Heart left ventricle (tissue), 16 donors: ENCODE results near the gene RGL2. TPM values are rescaled to one million over a fixed set of nuclear protein-coding genes. Genes with fewer than 3 reads are reported as not detected.
"Not testable (repeated sequence)": the region's sequence is repeated elsewhere in the genome, so short reads cannot be mapped to it uniquely, and the experiment has no call there.

Experiments used
- ATAC-seq, 4 donors: fragments of 200-7000 bp; cut with Tn5 transposase; one replicate each; pipeline ENCODE4 v1.9.1; 2020 to 2022; ENCODE audit warnings: moderate library complexity in 4 of 4, mild to moderate bottlenecking in 3 of 4, moderate number of reproducible peaks in 1 of 4
- DNase-seq, 5 donors: peaks; one replicate each; pipeline ENCODE4 v3.0.0-alpha.2; 2020
- H3K27ac ChIP-seq, 12 donors: fragments of 200-600 bp; sonication (generic) in 4 of 12; one replicate each; pipeline versions ENCODE4 v1.5.0 to v1.8.0; 2016 to 2022; ENCODE audit warnings: mild to moderate bottlenecking in 2 of 12
- H3K27me3 ChIP-seq, 9 donors: fragments of 200-600 bp; sonication (generic) in 2 of 9; one replicate each; pipeline versions ENCODE4 v1.5.1 to v1.8.0; 2016 to 2022; ENCODE audit warnings: mild to moderate bottlenecking in 3 of 9
- H3K36me3 ChIP-seq, 9 donors: fragments of 200-600 bp; sonication (generic) in 2 of 9; one replicate each; pipeline versions ENCODE4 v1.5.0 to v1.8.0; 2018 to 2022; ENCODE audit warnings: mild to moderate bottlenecking in 2 of 9
- H3K4me1 ChIP-seq, 12 donors: fragments of 200-600 bp; sonication (generic) in 4 of 12; one replicate each; pipeline versions ENCODE4 v1.5.0 to v1.8.0; 2016 to 2022; ENCODE audit warnings: mild to moderate bottlenecking in 3 of 12
- H3K4me3 ChIP-seq, 12 donors: fragments of 200-600 bp; sonication (generic) in 4 of 12; one replicate each; pipeline versions ENCODE4 v1.5.0 to v1.8.0; 2017 to 2022; ENCODE audit warnings: mild to moderate bottlenecking in 9 of 12, moderate library complexity in 4 of 12
- H3K9me3 ChIP-seq, 12 donors: fragments of 200-600 bp; sonication (generic) in 4 of 12; one replicate each; pipeline versions ENCODE4 v1.5.0 to v1.8.0; 2016 to 2022; ENCODE audit warnings: mild to moderate bottlenecking in 1 of 12
- POLR2A ChIP-seq, 2 donors: fragments of 450-650 bp; IDR thresholded peaks; one replicate each; pipeline ENCODE4 v1.6.1; 2017; ENCODE audit warnings: antibody characterized with exemption in 2 of 2, mild to moderate bottlenecking in 2 of 2, moderate library complexity in 2 of 2
- WGBS, 4 donors: extraction: QIAGEN DNeasy Blood & Tissue Kit in 2 of 4; methylation state at CpG; one replicate each; pipeline versions ENCODE4 v1.1.5 to v1.1.7; 2013 to 2018; 5-methylcytosine and 5-hydroxymethylcytosine counted together
- intact Hi-C, 10 donors: fragments of 100-400 bp; cut with DNase I; formaldehyde crosslinking; loops; one replicate each; pipeline versions ENCODE4 v1.11.1 to v1.14.2; 2022
- polyA plus RNA-seq, 2 donors: library from polyadenylated mRNA; stranded (reverse); fragments of 200-250 nt; gene quantifications; one replicate each; pipeline ENCODE4 v1.2.3, GENCODE V29; 2013
- total RNA-seq, 9 donors: library from RNA; depleted of rRNA in 2 of 9; stranded (reverse); fragments of >200 nt in 2 of 9; fragmentation: NEBNext Ultra II Directional in 3 of 9; extraction: Animal tissue kit (Norgen Biotek cat#: 25700) in 3 of 9; gene quantifications; one replicate each; pipeline versions ENCODE4 v1.1.0 to v1.2.4, GENCODE V29; 2016 to 2023
- TF ChIP-seq, protein P1 (sequence below), 12 donors: fragments of 200-600 bp; sonication (generic) in 4 of 12; IDR thresholded peaks; one replicate each; pipeline versions ENCODE4 v1.5.0 to v1.8.0; 2018 to 2022; ENCODE audit warnings: antibody characterized with exemption in 12 of 12, mild to moderate bottlenecking in 5 of 12
- donor health status: ischemic (EF 13 %, LVEDD 7.1; RV severe dilation, severe dysfunction).
- donor health status: healthy with polysubstance abuse.
- donor health status: DM: no; HTN: yes; CAD: no.
- donor health status: DM: no; HTN: no; CAD: no.
- donor health status: ischemic (EF 25% LVEDD 6.9; RV normal size, moderate dysfunction).
- donor health status: ischemic (EF 25% LVEDD 5.7; RV mildly dilated, moderate dysfunction).
- donor health status: healthy.
- donor health status: DM: yes; HTN: yes; CAD: no.
- donor health status: ischemic (EF 35%, LVEDD 5.7; RV mildly dilated, moderate dysfunction).
- donor health status: nonischemic (EF 11% LVEDD 7.7; RV severe dilation, severe dysfunction).
- donor health status: DM: yes; HTN: yes; CAD: no.
- donor health status: PGD.
- donor health status: ischemic (EF 29% LVEDD 5.4; RV normal size, mild dysfunction).
- donor health status: nonischemic (EF 23%, LVEDD 6.1; RV moderate dilation, normal function).

The RGL2 gene
- total and polyA plus RNA-seq, 11 donors: 34.9 to 67.8 (median 48.4) TPM

DNA sequence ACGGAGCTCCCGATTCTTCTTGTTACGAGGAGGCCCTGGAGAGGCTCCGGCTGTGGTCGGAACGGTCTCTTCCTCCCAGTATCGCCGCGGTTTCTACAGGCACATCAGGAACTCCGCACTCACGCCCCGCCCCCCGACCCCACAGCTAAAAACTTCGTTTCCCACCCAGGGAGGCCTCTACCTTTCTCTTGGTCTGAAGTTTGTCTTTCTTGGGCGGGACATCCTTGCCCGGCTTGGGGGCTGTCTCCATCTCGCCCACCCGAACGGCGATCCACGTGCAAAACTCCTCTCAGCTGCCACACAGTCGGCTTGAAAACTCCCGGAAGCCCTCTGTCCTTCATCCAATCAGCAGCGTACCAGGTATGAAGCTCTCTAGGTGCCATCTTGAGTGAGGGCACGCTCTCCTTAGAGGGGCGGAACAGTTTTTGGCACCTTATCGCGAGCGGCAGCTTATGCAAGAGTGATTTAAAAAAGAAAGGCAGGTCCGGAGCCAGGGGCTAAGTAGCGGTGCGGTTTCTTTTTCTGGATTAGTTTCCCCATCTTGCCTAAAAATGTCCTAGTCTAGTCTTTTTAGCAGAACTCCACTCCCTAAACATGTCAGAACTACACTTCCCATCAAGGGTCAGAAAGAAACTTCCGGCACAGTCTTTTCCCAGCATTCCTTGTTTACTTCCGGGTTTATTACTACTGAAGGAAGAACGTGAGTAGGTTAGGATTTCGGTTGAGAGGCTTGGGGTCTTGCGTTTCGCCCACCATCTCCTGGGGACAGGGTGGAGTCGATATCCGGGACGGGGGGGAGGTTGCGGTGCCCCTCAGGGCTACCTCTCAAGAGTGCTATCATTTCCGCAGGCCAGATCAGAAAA lies 9.6 kb downstream of the RGL2 start, which contains the start of the genes PFDN6 and WDR46:
Gene PFDN6, plus strand, starts transcription at position 681 of the 863 bp plus-strand sequence. CDS start 256 bp downstream, outside the sequence.
Gene WDR46, minus strand, starts transcription at position 319 of the 863 bp plus-strand sequence. Its CDS starts 69 bp downstream, at position 250.
- Histone ChIP-seq H3K27ac (peak within 1 kb of the TSS; percentile 49 to 89 (median 81)), H3K36me3 (peaks cover 0 to 77% (median 64%) of the 10 kb centered on the region in 9 donors), H3K27me3 (no peaks in the 10 kb centered on the region), H3K9me3 (no peaks in the 10 kb centered on the region), H3K4me3 (peak within 1 kb of the TSS; percentile 60 to 90 (median 73)), H3K4me1 (peaks cover 0 to 25% (median 18%) of the 10 kb centered on the region in 12 donors)
- intact Hi-C loops: loop anchor here in 3 of 10 donors (1.0 to 2.0 kb wide), 2 partner anchors 10 to 16 kb away; partner anchors contain the start of gene RPS18 (in 1 of the 3)
- peak in 1 of 2 donors; percentile 32 for TF ChIP-seq POLR2A (IDR thresholded peaks at IDR 0.05)
- TF ChIP-seq, protein P1, sequence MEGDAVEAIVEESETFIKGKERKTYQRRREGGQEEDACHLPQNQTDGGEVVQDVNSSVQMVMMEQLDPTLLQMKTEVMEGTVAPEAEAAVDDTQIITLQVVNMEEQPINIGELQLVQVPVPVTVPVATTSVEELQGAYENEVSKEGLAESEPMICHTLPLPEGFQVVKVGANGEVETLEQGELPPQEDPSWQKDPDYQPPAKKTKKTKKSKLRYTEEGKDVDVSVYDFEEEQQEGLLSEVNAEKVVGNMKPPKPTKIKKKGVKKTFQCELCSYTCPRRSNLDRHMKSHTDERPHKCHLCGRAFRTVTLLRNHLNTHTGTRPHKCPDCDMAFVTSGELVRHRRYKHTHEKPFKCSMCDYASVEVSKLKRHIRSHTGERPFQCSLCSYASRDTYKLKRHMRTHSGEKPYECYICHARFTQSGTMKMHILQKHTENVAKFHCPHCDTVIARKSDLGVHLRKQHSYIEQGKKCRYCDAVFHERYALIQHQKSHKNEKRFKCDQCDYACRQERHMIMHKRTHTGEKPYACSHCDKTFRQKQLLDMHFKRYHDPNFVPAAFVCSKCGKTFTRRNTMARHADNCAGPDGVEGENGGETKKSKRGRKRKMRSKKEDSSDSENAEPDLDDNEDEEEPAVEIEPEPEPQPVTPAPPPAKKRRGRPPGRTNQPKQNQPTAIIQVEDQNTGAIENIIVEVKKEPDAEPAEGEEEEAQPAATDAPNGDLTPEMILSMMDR (IDR thresholded peaks at IDR 0.05): no peak
- whole genome bisulfite sequencing, 4 donors: 0 to 1% (median 0%) methylated on average over 42 to 43 of the region's 43 CpGs
- peak; percentile 74 to 87 (median 86) for DNase-seq
- peak; percentile 92 to 98 (median 95) for ATAC-seq

DNA sequence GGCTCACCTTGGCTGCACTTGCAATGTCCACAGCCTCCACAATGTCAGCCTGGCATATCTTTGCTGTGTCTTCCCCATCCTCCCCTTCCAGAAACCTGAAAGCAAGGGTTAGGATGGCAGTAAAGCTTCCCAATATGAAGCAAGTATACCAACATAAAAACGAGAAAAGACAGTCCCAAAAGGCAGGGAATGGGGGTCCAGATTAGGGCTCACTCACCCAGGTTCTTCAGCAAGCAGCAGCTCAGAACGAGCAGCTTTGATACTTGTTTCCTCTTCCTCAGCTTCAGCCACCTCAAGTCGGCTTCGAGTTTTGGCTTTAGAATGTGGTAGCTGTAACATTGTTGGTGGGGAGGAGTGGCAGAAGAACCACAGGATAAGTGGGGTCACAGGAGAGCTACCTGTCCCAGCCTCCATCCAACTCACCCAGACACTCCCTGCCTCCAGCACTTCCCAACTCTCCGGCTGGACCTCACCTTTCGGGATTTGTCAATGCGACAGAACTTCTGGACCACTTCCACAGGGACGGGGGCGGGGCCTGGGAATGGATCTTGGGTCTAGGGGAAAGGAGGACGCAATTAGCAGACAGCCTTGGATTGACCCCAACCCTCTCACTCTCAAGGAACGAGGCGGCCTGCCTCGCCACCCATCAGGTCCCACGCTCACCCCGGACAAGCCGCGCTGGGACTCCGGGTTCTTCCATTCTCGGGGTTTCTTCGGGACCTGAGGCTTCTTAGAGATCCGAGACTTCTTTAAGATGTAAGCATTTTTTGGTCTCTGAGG lies 10.4 kb downstream of the RGL2 start:
- 13 to 19% (median 13%) methylated on average over 17 to 21 of the region's 21 CpGs for WGBS, 4 donors
- no peak for ATAC-seq
- H3K4me1 ChIP-seq: peaks cover 0 to 25% (median 18%) of the 10 kb centered on the region in 12 donors
- H3K27ac ChIP-seq: peak overlapping the region in 11 of 12 donors; percentile 48 to 89 (median 81)
- peak overlapping the region; percentile 60 to 90 (median 73) for H3K4me3 ChIP-seq
- intact Hi-C loops: loop anchor here in 1 of 10 donors (2.0 kb wide), 1 partner anchor 16 kb away; the partner anchor contains the start of gene RPS18
- peaks cover 0 to 77% (median 64%) of the 10 kb centered on the region in 9 donors for H3K36me3 ChIP-seq
- DNase-seq: no peak
- no peaks in the 10 kb centered on the region for H3K9me3 ChIP-seq
- no peaks in the 10 kb centered on the region for H3K27me3 ChIP-seq
- no peak for TF ChIP-seq POLR2A (IDR thresholded peaks at IDR 0.05)
- TF ChIP-seq, protein P1 (IDR thresholded peaks at IDR 0.05): no peak

DNA sequence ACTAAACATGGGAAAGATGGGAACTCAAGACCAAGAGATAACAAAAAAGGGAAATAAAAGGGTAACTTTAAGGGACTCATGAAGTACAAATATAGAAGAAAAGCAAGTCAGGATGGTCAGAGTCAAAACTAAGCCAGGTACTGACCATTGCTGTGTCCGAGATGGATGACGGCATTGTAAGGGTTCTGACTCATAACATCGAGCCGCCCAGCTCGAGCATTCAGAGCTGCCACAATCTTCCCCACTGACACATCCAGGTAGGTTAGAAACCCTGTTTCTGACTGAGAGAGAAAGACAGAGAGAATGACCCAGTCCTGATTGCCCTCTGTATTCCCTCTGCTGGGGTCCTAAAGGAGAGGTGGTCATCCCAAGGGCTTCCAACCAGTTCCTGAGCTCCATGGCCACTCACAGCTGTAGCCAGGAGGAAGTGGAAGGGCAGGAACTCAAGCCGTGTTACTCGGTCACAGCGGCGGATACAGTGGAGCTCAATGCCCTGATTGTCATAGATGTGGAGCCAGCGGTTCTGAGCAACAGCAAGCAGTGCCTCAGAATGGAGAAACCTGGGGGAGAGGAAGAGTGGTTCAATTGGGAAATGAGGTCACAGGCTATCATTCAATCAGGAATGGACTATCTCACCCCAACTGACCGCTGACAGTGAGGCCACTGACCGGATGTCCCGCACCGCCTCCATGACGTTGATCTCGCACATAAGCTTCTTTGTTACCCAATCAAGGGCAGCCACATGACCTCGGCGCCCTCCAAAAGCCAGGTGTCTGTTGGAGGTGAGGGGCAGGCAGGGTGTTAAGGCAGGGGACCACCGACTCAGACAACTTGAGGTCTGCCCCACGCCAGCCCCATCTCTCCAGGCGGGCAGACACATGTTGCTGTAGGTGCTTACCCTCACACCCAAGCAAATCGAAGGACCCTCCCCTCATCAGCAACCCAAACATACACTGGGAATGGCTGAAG lies 11.5 kb downstream of the RGL2 start:
- peak overlapping the region in 1 of 12 donors; percentile 77 for H3K4me3 ChIP-seq
- DNase-seq: no peak
- no peak for ATAC-seq
- 87 to 94% (median 90%) methylated on average over 21 to 22 of the region's 22 CpGs for WGBS, 4 donors
- H3K27me3 ChIP-seq: no peaks in the 10 kb centered on the region
- no peak overlapping the region for H3K27ac ChIP-seq
- intact Hi-C loops: no loop called here
- H3K36me3 ChIP-seq: peaks cover 0 to 77% (median 64%) of the 10 kb centered on the region in 9 donors
- TF ChIP-seq, protein P1 (IDR thresholded peaks at IDR 0.05): no peak
- TF ChIP-seq POLR2A (IDR thresholded peaks at IDR 0.05): no peak
- no peaks in the 10 kb centered on the region for H3K9me3 ChIP-seq
- H3K4me1 ChIP-seq: peaks cover 0 to 25% (median 18%) of the 10 kb centered on the region in 12 donors

DNA sequence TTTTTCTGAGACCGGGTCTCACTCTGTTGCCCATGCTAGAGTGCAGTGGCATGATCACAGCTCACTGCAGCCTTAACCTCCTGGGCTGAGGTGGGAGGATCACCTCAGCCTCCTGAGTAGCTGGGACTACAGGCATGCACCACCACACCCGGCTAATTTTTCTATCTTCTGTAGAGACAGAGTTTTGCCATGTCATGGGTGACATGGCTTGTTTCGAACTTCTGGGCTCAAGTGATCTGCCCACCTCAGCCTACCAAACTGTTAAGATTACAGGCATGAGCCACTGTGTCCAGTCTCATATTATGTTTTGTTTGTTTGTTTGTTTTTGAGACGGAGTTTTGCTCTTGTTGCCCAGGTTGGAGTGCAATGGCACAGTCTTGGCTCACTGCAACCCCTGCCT lies 13.5 kb downstream of the RGL2 start:
- WGBS, 4 donors: 83 to 95% (median 88%) methylated on average over 4 of the region's 4 CpGs
- H3K27me3 ChIP-seq, H3K27ac ChIP-seq, intact Hi-C loops, H3K9me3 ChIP-seq, H3K4me3 ChIP-seq, ATAC-seq, DNase-seq: not testable (repeated sequence)
- peaks cover 0 to 18% (median 14%) of the 10 kb centered on the region in 12 donors for H3K4me1 ChIP-seq
- H3K36me3 ChIP-seq: peaks cover 0 to 78% (median 61%) of the 10 kb centered on the region in 9 donors
